Testis (tissue), 3 donors: ENCODE data around the gene SLC16A13. TPM values are rescaled to one million over a fixed set of nuclear protein-coding genes. Genes with fewer than 3 reads are reported as not detected.

Source experiments
- DNase-seq: peaks from one replicate; pipeline ENCODE4 v3.0.0-alpha.2; 2019
- H3K27ac ChIP-seq, 2 donors: fragments of 200-600 bp; sonication (generic); one replicate each; pipeline ENCODE4 v1.5.1; 2019
- H3K27me3 ChIP-seq: fragments of 200-600 bp; sonication (generic); one replicate; pipeline ENCODE4 v1.5.1; 2019
- H3K36me3 ChIP-seq: fragments of 200-600 bp; sonication (generic); one replicate; pipeline ENCODE4 v1.5.1; 2017; ENCODE audit warnings: low read depth; ENCODE audit errors: missing control alignments
- H3K4me1 ChIP-seq: fragments of 200-600 bp; sonication (generic); one replicate; pipeline ENCODE4 v1.5.1; 2019
- H3K4me3 ChIP-seq, 2 donors: fragments of 200-600 bp; sonication (generic); one replicate each; pipeline ENCODE4 v1.5.1; 2017 to 2019
- H3K9me3 ChIP-seq: fragments of 200-600 bp; sonication (generic); one replicate; pipeline ENCODE4 v1.5.1; 2017
- CTCF ChIP-seq, 3 experiments: fragments of 450-650 bp in 2 of 3; fragments of 200-600 bp in 1 of 3; sonication (generic) in 1 of 3; IDR thresholded peaks; one replicate each; pipeline ENCODE4 v1.5.1; 2016 to 2019; ENCODE audit warnings: antibody characterized with exemption in 3 of 3, mild to moderate bottlenecking in 2 of 3, moderate library complexity in 1 of 3
- POLR2A ChIP-seq: fragments of 450-650 bp; IDR thresholded peaks from one replicate; pipeline ENCODE4 v1.6.1; 2017; ENCODE audit warnings: antibody characterized with exemption, mild to moderate bottlenecking, moderate library complexity
- WGBS, 2 donors: methylation state at CpG; one replicate each; pipeline ENCODE4 v1.1.5; 2018; 5-methylcytosine and 5-hydroxymethylcytosine counted together
- intact Hi-C: fragments of 100-400 bp; cut with DNase I; formaldehyde crosslinking; loops from one replicate; pipeline ENCODE4 v1.15.1; 2023; ENCODE audit warnings: low total_unique reads
- polyA plus RNA-seq: library from polyadenylated mRNA; stranded (reverse); fragments of 350-450 nt; fragmentation: Illumina TruSeq; extraction: RNeasy Lipid Tissue Mini Kit (QIAGEN cat#74804); gene quantifications from one replicate; pipeline ENCODE4 v1.2.3, GENCODE V29; 2014; ENCODE audit warnings: low read depth, low replicate concordance; ENCODE audit not compliant: insufficient read depth
- total RNA-seq, 2 donors: library from RNA; depleted of rRNA; stranded (reverse); fragments of >200 nt; gene quantifications; one replicate each; pipeline ENCODE4 v1.2.3, GENCODE V29; 2016

Gene SLC16A13
- total and polyA plus RNA-seq, 3 donors from 2014 or later, result 1.9 to 2.2 (median 2.0) TPM

DNA sequence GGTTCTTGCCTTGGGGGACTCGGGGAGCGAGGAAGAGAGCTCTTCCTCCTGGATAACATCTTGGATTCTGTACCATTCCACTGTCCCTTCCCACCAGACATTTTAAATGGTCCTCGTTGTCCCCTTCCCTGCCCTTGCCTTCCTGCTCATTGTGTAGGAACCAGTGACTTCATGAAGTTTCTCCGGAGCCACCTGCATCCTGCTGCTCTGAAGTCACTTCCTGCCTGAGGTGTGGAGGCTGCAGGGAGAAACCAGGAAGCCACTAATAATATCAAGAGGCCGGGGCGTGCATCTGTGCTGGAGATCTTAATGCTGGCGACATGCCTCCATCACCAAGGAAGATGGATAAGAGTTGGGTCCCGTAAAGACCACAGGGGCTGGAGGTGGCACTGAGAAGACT, 6.2 kb upstream of the SLC16A13 start:
- Histone ChIP-seq H3K27ac (no peak overlapping the region), H3K4me3 (no peak overlapping the region), H3K36me3 (no peaks in the 10 kb centered on the region), H3K27me3 (no peaks in the 10 kb centered on the region), H3K9me3 (no peaks in the 10 kb centered on the region), H3K4me1 (peaks cover 1% of the 10 kb centered on the region)
- intact Hi-C loops, result no loop called here
- WGBS, 2 donors, result 85 to 92% methylated on average over 7 to 8 of the region's 8 CpGs
- DNase-seq, result no peak
- TF ChIP-seq CTCF (IDR thresholded peaks at IDR 0.05) (no peak), POLR2A (no peak)

DNA sequence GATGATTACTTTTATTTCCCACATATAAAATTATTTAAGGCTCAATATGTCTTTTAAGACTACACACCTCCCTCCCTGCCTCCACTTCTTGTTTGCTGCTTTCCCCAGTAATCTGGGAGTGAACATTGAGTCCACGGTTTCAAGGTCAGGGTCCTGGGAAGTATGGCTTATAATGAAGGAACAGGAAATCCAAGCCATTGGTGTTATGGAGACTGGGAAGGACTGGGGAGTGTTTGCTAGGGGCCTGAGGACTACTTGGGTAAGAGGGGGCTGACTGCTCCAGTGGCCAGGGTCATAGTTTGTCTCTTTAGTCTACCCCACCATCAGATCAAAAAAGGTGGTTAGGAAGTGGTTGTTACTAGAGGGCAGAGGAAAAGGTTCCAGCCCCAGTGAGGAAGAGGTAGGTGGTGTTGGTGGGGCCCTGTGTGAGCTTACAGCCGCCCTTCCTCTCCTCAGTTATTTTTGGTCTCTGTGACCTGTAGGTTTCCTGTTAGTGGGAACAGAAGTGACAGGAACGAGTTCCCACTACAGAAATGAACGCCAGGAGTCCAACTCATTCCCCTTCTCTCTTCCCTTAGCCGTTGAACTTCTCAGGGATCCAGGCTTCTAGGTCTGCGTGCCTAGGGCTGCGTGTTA, 742 bp upstream of the SLC16A13 start:
- DNase-seq, result no peak
- H3K27me3 ChIP-seq, result no peaks in the 10 kb centered on the region
- TF ChIP-seq CTCF (IDR thresholded peaks at IDR 0.05) (no peak), POLR2A (no peak)
- H3K9me3 ChIP-seq, result no peaks in the 10 kb centered on the region
- H3K27ac ChIP-seq, result peak overlapping the region; percentile 29 to 82
- H3K4me3 ChIP-seq, result peak overlapping the region; percentile 53 to 65
- H3K36me3 ChIP-seq, result no peaks in the 10 kb centered on the region
- intact Hi-C loops, result no loop called here
- 5 to 6% methylated on average over 7 of the region's 7 CpGs for WGBS, 2 donors
- peaks cover 14% of the 10 kb centered on the region for H3K4me1 ChIP-seq

GRCh38 chr17:7038025-7038862, 2.4 kb downstream of the SLC16A13 start:
- Histone ChIP-seq H3K27ac (no peak overlapping the region), H3K36me3 (no peaks in the 10 kb centered on the region), H3K4me1 (peaks cover 25% of the 10 kb centered on the region), H3K27me3 (no peaks in the 10 kb centered on the region), H3K4me3 (no peak overlapping the region), H3K9me3 (no peaks in the 10 kb centered on the region)
- TF ChIP-seq CTCF (IDR thresholded peaks at IDR 0.05), result no peak
- no peak for TF ChIP-seq POLR2A
- 77 to 84% methylated on average over 18 to 19 of the region's 19 CpGs for WGBS, 2 donors
- DNase-seq, result no peak
- intact Hi-C loops, result no loop called here

GRCh38 chr17:7039832-7040231, 4.0 kb downstream of the SLC16A13 start:
- Histone ChIP-seq H3K36me3 (no peaks in the 10 kb centered on the region), H3K9me3 (no peaks in the 10 kb centered on the region), H3K4me1 (peaks cover 30% of the 10 kb centered on the region), H3K27ac (no peak overlapping the region), H3K27me3 (no peaks in the 10 kb centered on the region), H3K4me3 (no peak overlapping the region)
- DNase-seq, result no peak
- 90% methylated on average over 5 of the region's 5 CpGs for WGBS, 2 donors
- TF ChIP-seq CTCF (IDR thresholded peaks at IDR 0.05) (no peak), POLR2A (no peak)
- intact Hi-C loops, result no loop called here
